GM18909 (cell line): ENCODE results near the gene SLC25A43.
A peak's percentile ranks its signal among the peaks of the same experiment; 100 is the strongest.
"Not testable (repeated sequence)": the region's sequence is repeated elsewhere in the genome, so short reads cannot be mapped to it uniquely, and the experiment has no call there.

Source experiments
- ATAC-seq: cut with Tn5 transposase; IDR thresholded peaks from one replicate; pipeline ENCODE4 v1.9.1; 2021; ENCODE audit warnings: mild to moderate bottlenecking; ENCODE audit not compliant: unreplicated experiment, poor library complexity

The SLC25A43 gene

DNA sequence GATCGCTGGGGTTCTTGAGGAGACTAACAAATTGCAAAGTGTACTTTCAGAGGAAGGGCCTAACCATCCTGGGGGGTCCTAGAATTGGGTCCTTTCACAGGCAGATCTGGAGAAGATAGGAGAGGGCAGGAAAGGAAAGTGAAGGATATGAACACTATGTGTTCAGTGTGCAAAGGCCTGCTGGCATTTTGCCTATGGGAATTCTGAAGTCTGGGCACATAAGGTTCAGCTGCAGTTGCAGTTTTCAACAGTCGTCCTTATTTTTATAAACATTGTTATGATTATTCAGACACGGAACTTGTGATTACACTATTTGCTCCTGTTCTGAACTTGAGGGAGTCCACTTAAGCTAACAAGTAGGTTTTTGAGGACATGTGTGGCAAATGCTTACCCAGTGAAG is 67.8 kb downstream of the SLC25A43 start:
- no peak for ATAC-seq

DNA sequence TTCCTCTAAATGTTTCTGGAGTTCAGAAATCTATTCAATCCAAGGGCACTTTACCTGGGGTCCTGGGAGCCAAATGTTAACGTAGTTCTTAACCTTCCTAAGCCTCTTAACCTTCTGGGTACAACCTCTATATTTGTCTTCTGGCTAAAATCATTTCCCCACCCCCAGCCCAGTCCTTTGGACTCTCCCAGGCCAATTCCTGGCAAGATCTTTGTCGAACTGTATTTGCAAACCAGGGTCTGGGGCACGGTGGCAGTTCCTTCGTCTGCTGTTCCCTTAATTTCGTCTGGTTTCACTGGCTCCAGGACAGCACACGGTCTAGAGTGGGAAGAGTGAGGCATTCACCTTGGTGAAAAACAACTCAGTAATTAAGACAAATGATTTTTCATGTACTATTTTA is 68.3 kb downstream of the SLC25A43 start:
- no peak for ATAC-seq

DNA sequence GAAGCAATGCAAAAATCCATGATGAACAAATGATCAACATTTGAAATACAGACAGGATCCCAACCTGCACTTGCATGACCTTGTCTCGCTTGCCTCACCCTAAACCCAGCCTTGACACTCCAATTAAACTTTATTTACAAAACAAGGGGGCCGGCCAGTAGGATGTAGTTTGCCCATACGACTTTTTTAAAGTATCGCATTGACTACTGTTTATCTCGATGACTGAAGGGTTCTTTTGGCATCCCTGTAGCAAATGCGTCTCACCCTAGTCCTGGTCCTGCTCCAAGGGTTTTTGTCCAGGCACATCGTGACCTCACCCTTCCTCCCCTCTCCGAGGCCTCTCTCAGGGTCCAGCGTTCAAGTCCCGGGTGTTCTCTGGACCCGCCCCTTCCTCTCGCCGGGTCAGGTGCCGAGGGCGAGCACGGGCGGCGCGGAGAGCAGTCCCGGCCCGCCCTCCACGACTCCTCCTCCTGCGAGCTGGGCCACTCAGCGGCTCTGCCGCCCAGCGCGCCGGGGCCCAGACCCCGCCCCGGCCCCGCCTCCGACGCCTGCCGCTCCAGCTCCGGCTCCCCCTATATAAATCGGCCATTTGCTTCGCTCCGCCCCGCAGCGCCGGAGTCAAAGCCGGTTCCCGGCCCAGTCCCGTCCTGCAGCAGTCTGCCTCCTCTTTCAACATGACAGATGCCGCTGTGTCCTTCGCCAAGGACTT is 68.9 kb downstream of the SLC25A43 start, which contains the start of gene SLC25A5:
Gene SLC25A5 (plus strand): TSS at position 603 of the 709 bp plus-strand sequence. CDS start 72 bp downstream, at position 675.
- ATAC-seq = peak; percentile 85

DNA sequence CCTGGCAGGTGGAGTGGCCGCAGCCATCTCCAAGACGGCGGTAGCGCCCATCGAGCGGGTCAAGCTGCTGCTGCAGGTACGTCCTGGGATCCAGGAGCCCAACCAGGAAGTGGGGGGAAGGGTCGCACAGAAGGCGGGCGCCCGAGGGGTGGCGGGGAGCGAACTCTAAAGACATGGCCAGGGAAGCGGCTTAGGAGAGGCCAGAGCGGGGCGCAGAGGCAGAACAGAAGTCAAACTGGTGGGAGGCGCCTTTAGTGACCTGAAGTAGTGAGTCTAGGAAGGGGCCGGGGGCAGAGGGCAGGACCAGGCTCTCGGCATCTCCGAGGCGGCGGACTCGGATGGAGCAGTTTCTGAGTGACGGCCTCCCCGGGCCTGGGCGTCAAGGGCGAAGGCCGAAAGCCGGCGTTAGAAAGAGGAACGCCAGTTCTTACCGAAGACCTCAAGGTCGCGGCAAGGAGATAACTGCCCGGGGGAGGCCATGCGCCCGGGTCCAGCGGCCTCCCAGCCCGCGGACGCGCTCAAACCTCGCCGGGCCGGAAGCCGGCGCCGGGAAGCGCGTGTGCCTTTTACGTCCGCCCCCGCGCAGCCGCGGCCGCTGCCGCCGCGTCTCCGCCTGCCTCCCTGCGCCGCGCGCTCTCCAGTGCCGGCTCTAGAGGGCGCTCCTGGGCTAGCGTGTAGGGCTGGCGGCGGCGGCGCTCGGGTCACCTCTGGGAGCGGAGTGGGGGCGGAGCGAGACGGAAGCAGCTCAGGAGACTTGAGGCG is 69.6 kb downstream of the SLC25A43 start:
- ATAC-seq = peak; percentile 79

DNA sequence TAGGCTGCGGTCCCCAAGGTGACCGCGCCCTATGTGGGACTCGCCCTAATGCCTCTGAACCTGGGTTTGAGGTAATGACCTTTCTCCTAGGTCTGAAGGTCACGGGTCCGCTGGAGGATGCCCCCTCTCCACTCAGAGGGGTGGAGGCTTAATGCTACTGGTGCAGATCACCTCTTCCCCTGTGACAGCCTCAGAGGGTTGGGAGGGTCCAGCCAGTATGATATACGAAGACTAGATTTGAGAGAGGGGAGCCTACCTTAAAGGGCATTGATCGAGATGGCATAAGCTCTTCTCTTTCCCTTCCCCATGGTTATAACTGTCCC is 70.1 kb downstream of the SLC25A43 start:
- ATAC-seq = no peak

DNA sequence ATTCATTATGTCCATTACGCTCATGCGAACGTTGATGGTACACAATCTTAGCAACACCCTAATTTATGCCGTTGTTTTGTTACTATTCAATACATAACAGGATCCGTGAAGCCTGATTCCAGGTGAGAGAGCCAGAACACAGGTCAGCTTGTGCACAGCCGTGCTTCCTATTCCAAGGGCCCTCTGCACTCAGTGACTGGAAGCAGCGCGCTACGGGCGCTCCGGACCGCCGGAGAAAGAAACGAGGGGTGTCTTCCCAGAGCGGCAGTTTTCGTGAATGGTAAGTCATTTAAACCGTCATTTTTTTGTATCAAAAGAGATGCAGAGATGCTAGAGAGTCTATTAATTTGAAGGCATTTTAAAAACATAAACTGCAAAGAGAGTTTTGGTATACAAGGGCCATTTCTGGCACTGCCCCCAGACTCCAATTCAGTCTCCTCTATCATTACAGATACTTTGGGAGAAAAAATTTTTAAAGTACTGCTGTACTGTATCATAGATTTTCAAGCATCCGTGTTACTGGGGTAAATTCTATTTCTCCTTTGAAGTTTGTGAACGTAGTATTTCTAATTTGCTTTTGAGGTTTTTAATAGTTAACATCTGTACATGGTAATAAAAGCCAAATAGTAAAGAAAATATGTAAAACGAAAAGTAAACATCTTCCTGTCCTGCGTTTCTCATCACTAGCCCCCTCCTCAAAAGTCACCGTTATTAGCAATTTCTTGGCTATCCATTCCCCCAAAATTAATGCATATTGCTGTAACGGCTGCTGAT is 75.7 kb downstream of the SLC25A43 start:
- no peak for ATAC-seq

DNA sequence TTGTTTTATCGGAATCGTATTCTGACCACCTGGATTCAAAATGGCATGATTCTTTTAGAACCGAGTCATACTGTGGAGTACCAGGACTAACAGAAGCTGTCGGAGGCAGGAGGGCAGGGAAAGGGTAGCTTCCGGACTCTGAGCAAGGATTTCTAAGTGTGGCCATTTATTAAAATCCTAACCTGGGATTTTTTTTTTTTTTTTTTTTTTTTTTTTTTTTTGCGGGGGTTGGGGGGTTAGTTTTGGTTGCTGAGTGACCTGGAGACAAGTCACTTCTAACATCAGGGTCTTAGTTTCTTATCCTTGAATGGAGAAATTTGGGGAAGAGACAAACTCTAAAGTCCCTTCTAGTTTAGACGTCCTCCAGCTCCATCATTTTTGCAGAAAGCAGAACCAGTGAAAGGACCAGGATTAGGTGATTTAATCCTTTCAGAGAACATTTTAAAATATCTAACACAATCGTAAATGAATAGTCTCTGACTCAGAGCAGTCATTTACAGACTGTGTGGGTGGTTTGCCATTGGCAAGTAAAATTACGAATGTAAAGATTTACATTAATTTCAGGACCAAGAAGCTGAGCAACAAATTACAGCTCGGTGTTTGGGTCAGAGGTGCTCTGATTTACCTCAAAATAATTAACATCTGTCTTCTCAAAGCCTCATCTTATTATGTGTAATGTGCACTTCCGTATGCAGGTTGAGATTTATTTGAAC is 76.4 kb downstream of the SLC25A43 start:
- no peak for ATAC-seq

DNA sequence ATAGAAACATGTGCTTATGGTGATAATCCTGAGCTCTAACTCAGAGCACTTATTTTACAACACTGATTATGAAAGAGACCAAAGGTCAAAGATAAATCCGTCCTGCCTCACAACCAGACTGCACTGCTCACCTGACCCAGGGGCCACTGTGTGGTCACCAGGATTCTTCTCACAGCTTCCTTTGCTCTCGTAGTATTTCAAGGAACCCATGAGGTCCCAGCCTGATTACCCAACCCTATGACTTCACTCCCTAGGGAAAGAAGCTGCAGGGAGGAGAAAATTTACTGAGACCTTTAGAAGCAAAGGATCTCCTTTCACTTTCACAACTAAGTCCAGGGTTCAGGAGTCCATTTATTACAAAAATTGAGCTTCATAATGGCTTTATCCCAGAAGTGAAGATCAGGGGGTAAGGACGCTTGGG is 78.7 kb downstream of the SLC25A43 start:
- no peak for ATAC-seq

DNA sequence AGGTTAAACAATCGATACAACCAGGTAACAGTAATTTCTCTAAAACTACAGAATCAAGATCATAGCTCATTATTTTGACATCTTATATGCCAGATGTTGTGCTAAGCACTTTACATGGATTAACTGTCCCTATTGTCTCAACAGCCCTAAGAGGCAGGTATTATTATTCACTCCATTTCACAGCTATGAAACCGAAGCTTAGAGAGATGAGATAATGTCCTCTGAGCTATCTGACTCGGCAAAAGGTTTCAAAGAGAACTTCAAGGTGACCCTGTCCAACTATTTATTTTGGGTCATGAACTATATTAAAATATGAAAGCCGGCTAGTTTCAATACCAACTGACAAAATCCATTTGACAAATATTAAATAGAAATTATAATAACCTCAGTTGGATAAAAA is 79.4 kb downstream of the SLC25A43 start:
- ATAC-seq = no peak

DNA sequence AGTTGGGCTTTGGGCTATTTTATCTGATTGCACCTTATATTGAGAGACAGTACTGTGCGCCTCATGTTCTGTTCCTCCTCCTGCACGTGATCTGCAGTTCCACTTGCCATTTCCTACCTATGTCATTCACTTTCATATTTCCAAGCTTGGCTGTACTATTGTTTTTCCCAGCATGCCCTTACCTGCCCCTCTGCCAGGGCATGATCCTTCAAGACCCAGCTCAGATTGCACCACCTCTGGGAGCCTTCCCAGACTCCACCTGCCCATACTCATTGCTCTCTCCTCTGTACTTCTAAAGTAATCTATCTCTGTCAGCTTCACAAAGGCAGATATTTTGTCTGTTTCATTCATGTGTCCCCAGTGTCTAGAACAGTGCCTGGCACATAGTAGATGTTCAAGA is 80.7 kb downstream of the SLC25A43 start:
- no peak for ATAC-seq

DNA sequence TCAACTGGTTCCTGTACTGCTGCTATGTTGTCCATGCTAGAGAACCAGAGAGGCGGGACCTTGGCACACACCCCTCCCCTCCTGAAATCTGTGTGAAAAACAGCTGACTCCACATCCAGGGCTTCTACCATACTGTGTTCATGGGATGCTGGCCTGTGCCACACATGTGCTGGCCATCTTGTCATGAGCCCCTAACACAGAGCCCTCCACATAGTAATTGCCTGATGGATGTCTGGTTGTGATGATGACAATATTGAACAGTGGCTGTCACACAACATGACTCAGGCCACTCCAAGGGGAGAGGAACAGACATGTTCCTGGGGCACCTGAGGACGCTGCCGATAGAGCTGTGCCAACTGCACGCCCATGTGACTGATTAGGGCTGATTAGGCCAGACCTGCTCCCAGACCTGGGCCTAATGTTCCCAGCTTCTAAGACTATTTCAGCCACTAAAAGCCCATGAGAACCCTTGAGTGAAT is 82.2 kb downstream of the SLC25A43 start:
- ATAC-seq = no peak

DNA sequence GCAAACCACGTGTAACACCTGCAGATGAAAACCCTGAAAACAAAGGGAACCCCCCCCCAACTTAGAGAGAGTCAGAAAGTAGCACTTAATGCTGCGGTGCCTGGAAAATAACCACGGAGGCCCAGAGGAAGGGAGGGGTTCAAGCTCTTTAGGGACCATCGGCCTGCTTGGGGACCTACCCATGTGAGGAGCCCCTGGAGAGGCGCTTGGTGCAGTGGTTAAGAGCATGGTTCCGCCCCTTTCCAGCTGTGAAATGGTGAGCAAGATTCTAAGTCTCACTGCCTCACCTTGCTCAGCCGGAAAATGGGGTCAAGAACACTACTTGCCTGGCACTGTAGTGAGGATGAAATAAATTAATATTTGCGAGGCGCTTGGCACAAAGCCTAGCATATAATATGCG is 82.9 kb downstream of the SLC25A43 start:
- peak; percentile 18 for ATAC-seq

DNA sequence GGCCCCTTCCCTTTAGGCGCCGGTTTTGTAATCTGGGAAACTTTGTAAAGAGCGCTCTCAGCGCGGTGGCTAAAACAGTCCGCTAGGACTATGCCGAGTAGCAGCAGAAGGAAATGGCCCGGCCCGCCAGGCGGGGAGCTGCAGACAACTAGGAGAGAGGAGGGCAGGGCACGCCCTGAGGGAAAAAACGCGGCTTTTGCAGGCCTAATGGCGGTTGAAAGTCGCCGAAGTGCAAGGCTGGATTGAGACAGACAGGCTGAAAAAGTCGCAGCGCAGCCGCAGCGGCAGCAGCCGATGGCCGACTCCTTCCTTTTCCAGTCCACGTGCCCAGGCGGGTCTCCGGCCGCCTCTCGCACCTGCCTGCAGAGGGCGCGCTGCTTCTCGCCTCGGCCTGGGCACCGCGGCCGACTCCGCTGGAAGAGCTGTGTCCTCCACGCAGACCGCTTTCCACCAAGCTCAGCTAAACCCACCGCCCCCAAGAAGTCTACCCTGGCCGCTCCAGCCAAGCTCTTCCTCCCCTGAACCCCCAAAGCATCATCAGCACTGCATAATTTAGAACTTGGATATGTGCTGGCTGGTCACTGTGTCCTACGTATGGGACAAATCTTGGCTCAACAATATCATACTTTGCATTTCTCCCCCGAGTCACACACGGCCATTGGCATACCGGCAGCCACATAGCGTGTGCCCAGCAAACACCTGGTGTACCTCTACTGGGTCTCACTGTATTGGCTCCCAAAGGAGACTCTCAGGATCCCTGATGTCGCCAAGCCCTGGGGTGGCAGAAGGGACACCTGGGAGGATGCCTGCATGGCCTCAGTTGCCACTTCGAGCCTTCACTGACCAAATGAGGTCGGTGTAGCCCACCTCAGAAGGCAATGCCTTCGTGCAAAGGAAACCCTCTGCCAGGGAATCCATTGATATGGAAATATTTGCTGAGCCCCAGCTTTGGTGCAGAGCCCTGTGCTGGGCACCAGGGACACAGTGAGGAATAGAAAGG is 83.6 kb downstream of the SLC25A43 start:
- ATAC-seq = peak; percentile 85

DNA sequence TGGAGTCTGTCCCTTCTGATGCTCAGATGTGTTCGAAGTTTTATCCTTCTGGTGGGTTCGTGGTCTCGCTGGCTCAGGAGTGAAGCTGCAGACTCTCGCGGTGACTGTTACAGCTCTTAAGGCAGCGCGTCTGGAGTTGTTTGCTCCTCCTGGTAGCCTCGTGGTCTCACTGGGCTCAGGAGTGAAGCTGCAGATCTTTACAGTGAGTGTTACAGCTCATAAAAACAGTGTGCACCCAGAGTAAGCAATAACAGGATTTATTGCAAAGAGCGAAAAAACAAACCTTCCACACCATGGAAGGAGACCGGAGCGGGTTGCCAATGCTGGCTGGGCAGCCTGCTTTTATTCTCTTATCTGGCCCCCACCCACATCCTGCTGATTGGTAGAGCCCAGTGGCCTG is 87.6 kb downstream of the SLC25A43 start:
- ATAC-seq = no peak

DNA sequence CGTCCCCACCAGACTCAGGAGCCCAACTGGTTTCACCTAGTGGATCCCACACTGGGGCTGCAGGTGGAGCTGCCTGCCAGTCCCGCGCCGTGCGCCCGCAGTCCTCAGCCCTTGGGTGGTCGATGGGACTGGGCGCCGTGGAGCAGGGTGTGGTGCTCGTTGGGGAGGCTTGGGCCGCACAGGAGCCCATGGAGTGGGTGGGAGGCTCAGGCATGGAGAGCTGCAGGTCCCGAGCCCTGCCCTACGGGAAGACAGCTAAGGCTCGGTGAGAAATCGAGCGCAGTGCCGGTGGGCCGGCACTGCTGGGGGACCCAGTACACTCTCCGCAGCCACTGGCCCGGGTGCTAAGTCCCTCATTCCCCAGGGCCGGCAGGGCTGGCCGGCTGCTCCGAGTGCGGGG is 88.6 kb downstream of the SLC25A43 start:
- not testable (repeated sequence) for ATAC-seq

DNA sequence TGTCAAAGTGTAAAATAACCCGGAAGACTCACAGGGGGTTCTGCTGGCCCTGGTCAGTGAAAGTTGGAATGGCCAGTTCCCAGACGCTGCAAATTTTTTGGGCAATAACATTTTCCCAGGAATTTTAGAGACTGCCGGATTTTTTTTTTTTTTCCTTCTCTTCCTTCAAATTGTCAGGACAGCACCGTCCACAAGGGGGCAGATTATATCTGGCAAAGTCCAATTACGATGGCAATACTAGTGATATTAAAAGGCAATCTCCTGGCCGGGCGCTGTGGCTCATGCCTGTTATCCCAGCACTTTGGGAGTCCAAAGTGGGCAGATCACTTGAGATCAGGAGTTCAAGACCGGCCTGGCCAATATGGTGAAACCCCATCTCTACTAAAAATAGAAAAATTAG is 89.6 kb downstream of the SLC25A43 start:
- no peak for ATAC-seq

DNA sequence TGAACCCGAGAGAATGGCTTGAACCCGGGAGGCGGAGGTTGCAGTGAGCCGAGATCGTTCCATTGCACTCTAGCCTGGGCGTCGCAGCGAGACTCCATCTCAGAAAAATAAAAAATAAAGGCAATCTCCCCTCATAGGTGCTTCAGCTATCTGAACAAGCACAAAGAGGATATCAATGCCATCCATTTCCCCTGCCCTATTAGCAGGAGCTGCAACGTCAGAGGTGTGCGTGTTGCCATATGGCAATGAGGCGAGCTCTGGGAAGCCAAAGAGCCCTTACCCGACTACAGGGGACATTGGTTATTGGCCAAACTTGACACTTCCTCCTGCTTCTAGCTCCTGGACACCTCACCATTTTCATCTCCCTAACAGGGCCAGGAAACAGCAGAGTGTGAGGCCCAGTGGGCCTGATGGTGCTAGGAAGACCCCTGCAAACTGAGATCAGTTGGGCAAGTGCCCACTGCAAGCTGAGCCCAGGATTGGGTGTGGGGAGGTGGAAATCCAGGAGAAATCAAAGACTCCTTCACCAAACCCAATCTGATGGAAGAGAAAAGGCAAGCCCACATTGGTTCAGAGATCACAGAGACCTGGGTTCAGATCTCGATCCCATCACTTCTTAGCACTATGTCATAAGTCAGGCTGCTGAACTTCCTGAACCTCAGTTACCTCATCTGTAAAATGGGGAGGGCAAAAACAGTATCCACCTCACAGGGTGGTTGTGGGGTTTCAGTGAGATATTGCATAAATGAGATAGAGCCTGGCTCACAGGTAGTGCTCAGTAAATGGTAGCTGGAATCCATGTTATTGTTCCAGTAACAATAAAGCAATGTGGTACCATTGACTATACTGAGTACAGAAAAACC is 90.3 kb downstream of the SLC25A43 start:
- no peak for ATAC-seq

DNA sequence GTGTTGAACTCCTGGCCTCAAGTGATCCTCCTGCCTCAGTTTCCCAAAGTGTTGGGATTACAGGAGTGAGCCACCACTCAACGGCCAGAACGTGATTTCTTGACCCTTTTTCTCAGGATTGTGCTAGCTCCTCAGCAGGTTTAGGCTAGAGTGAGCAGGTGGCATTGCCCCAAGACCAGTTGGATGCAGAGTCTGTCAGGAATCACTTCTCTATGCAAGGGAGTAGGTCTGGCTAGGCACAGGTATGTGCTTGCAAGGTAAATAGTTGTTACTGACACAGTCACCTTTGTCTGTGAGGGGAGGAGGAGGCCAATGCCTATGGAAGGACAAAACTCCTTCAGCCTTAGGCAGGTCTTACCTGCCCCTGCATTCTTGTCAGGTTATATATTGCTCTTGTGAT is 93.3 kb downstream of the SLC25A43 start:
- no peak for ATAC-seq
